Keratinocyte (primary cell): ENCODE data around the gene RNF225. TPM values are rescaled to one million over a fixed set of nuclear protein-coding genes. Genes with fewer than 3 reads are reported as not detected.

Experiments
- DNase-seq: peaks from one replicate; pipeline ENCODE4 v3.0.0-alpha.2; 2011; ENCODE audit warnings: low read depth, missing footprints, low spot score
- FAIRE-seq: peaks from 2 replicates; lab custom pipeline; 2011; peaks lifted over from hg19 to GRCh38; lab: Jason Lieb, UNC
- H2AFZ ChIP-seq: 2 replicates; pipeline ENCODE4 v1.6.0; 2012; ENCODE audit warnings: low read length, control low read depth, inconsistent platforms; ENCODE audit not compliant: control insufficient read depth
- H3K27ac ChIP-seq: 2 replicates; pipeline ENCODE4 v1.5.1; 2011; ENCODE audit warnings: low read length; ENCODE audit not compliant: control insufficient read depth, insufficient read depth
- H3K27me3 ChIP-seq: 3 replicates; pipeline ENCODE4 v1.6.0; 2011; ENCODE audit warnings: low read length; ENCODE audit not compliant: control insufficient read depth, insufficient read depth; ENCODE audit errors: extremely low read depth
- H3K36me3 ChIP-seq, 2 experiments: 2 replicates in 1 of 2; 3 replicates in 1 of 2; pipeline ENCODE4 v1.5.1; 2011; ENCODE audit warnings: low read length in 2 of 2, mild to moderate bottlenecking in 1 of 2; ENCODE audit not compliant: control insufficient read depth in 2 of 2, insufficient read depth in 2 of 2; ENCODE audit errors: extremely low read depth in 1 of 2
- H3K4me1 ChIP-seq: 3 replicates; pipeline ENCODE4 v1.5.1; 2011; ENCODE audit warnings: low read length; ENCODE audit not compliant: control insufficient read depth, insufficient read depth; ENCODE audit errors: extremely low read depth
- H3K4me2 ChIP-seq: 3 replicates; pipeline ENCODE4 v1.6.0; 2011; ENCODE audit warnings: low read depth, low read length; ENCODE audit not compliant: control insufficient read depth, insufficient read depth; ENCODE audit errors: extremely low read depth
- H3K4me3 ChIP-seq, 3 experiments: fragments of 200-600 bp in 1 of 3; sonication (generic) in 1 of 3; 2 replicates in 2 of 3; 3 replicates in 1 of 3; pipeline ENCODE4 v1.5.1; 2011 to 2016; ENCODE audit warnings: low read length in 3 of 3, mild to moderate bottlenecking in 3 of 3, control low read depth in 2 of 3, inconsistent platforms in 1 of 3, low read depth in 1 of 3, mixed read lengths in 1 of 3, mixed run types in 1 of 3, moderate library complexity in 1 of 3; ENCODE audit not compliant: control insufficient read depth in 2 of 3, insufficient read depth in 2 of 3; ENCODE audit errors: extremely low read depth in 1 of 3
- H3K79me2 ChIP-seq: 2 replicates; pipeline ENCODE4 v1.6.0; 2012; ENCODE audit warnings: low read length; ENCODE audit not compliant: control insufficient read depth, insufficient read depth
- H3K9ac ChIP-seq: 3 replicates; pipeline ENCODE4 v1.6.0; 2011; ENCODE audit warnings: low read length; ENCODE audit not compliant: control insufficient read depth, insufficient read depth; ENCODE audit errors: extremely low read depth
- H3K9me1 ChIP-seq: 3 replicates; pipeline ENCODE4 v1.6.0; 2011; ENCODE audit warnings: low read length; ENCODE audit not compliant: control insufficient read depth, insufficient read depth; ENCODE audit errors: extremely low read depth
- H3K9me3 ChIP-seq: 2 replicates; pipeline ENCODE4 v1.5.1; 2012; ENCODE audit warnings: low read depth, low read length; ENCODE audit not compliant: control insufficient read depth
- H4K20me1 ChIP-seq: 3 replicates; pipeline ENCODE4 v1.6.0; 2011; ENCODE audit warnings: low read length; ENCODE audit not compliant: control insufficient read depth, insufficient read depth; ENCODE audit errors: extremely low read depth
- CTCF ChIP-seq, 3 experiments: IDR thresholded peaks in 1 of 3; conservative IDR thresholded peaks in 1 of 3; optimal IDR thresholded peaks in 1 of 3; 2 replicates in 2 of 3; 3 replicates in 1 of 3; pipeline versions ENCODE3 to v1.5.1; 2011; ENCODE audit warnings: low read length in 3 of 3, mild to moderate bottlenecking in 3 of 3, moderate library complexity in 2 of 3, control low read depth in 1 of 3, inconsistent platforms in 1 of 3; ENCODE audit not compliant: insufficient read depth in 2 of 3; ENCODE audit errors: extremely low read depth in 1 of 3
- EZH2 ChIP-seq: IDR thresholded peaks from one replicate; pipeline ENCODE4 v1.6.1; 2012; ENCODE audit warnings: inconsistent platforms, mild to moderate bottlenecking, low read length, moderate library complexity
- dilution Hi-C: fragments of 300-500 bp; cut with MboI; formaldehyde crosslinking; loops from one replicate; pipeline ENCODE4 v1.7.0; 2020; ENCODE audit warnings: low sequenced_read_pairs; ENCODE audit not compliant: extremely low pct_ligation_motif_present
- polyA plus RNA-seq, 5 experiments: library from polyadenylated mRNA; depleted of rRNA in 3 of 5; stranded (reverse) in 3 of 5; stranded (forward) in 1 of 5; unstranded in 1 of 5; fragments of >200 nt; gene quantifications; 1 replicate in 1 of 5; 2 replicates in 3 of 5; 3 replicates in 1 of 5; pipeline versions ENCODE4 v1.2.1 to v1.2.3, GENCODE V29; 2011 to 2012; ENCODE audit warnings: missing spikeins in 2 of 5, low read depth in 1 of 5, low replicate concordance in 1 of 5

Gene RNF225
- polyA plus RNA-seq, 1 donor (not counting 4 experiments of a cell fraction or from before 2014, with no cell fraction given) = not detected

DNA sequence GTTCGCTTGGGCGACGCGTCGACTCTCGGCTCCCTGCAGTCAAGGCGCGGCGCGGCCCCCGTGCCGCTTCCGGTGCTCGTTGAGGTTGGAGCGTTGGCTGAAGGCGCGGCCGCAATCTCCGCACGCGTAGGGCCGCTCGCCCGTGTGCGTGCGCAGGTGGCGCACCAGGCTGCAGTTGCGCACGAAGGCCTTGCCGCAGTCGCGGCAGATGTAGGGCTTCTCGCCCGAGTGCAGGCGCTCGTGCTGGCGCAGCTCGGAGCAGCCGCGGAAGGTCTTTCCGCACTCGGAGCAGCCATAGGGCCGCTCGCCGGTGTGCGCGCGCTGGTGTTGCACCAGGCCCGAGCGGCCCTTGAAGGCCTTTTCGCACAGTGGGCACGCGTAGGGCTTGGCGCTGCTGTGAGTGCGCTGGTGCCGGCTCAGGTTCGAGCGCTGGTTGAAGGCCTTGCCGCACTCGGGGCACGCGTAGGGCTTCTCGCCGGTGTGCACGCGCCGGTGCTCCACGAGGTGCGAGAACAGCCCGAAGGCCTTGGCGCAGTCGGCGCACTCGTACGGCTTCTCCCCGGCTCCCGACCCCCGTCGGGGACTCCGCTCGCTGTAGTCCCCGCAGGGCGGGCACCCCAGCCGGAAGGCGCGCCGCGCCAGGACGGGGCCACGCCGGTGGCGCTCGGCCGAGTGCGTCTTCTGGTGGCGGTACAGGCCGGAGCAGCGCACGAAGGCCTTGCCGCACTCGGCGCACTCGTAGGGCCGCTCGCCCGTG is 27.6 kb upstream of the RNF225 start:
- Histone ChIP-seq H3K27me3 (no peaks in the 10 kb centered on the region), H3K79me2 (no peaks in the 10 kb centered on the region), H3K9ac (no peak overlapping the region), H3K27ac (no peak overlapping the region), H3K4me3 (no peak overlapping the region), H3K9me1 (no peaks in the 10 kb centered on the region), H3K36me3 (no peaks in the 10 kb centered on the region), H3K4me1 (no peaks in the 10 kb centered on the region), H3K9me3 (no peaks in the 10 kb centered on the region), H4K20me1 (no peaks in the 10 kb centered on the region), H3K4me2 (no peak overlapping the region), H2AFZ (no peak overlapping the region)
- DNase-seq (no peak), FAIRE-seq (no peak)
- dilution Hi-C loops = no loop called here
- no peak for TF ChIP-seq CTCF (optimal IDR thresholded peaks at IDR 0.05 in 1 of 3, IDR thresholded peaks at IDR 0.05 in 1 of 3, conservative IDR thresholded peaks at IDR 0.05 in 1 of 3; ENCODE audit: extremely low read depth in 1 of 3, insufficient read depth in 2 of 3, low read length in 3 of 3)
- no peak for TF ChIP-seq EZH2

GRCh38 chr19:58368561-58369360 is 26.7 kb upstream of the RNF225 start:
- no peak for FAIRE-seq
- no peaks in the 10 kb centered on the region for H3K9me3 ChIP-seq
- no peaks in the 10 kb centered on the region for H3K36me3 ChIP-seq
- no peaks in the 10 kb centered on the region for H4K20me1 ChIP-seq
- no peak overlapping the region for H3K4me3 ChIP-seq
- no peaks in the 10 kb centered on the region for H3K27me3 ChIP-seq
- no peaks in the 10 kb centered on the region for H3K4me1 ChIP-seq
- H3K4me2 ChIP-seq = no peak overlapping the region
- dilution Hi-C loops = no loop called here
- H3K27ac ChIP-seq = no peak overlapping the region
- DNase-seq = no peak
- no peak overlapping the region for H2AFZ ChIP-seq
- H3K9ac ChIP-seq = no peak overlapping the region
- H3K79me2 ChIP-seq = no peaks in the 10 kb centered on the region
- TF ChIP-seq CTCF (optimal IDR thresholded peaks at IDR 0.05 in 1 of 3, IDR thresholded peaks at IDR 0.05 in 1 of 3, conservative IDR thresholded peaks at IDR 0.05 in 1 of 3; ENCODE audit: extremely low read depth in 1 of 3, insufficient read depth in 2 of 3, low read length in 3 of 3) = no peak
- no peak for TF ChIP-seq EZH2
- no peaks in the 10 kb centered on the region for H3K9me1 ChIP-seq
